ENCODE results near the gene GSE1. TPM values are rescaled to one million over a fixed set of nuclear protein-coding genes. Genes with fewer than 3 reads are reported as not detected.

Gene GSE1
- total and polyA plus RNA-seq, 9 of the 15 experiments (the other 6 are each of a cell fraction or from before 2014, with no cell fraction given) = 12.2 to 244 (median 57.9) TPM

- no peak for TF ChIP-seq MGA (IDR thresholded peaks at IDR 0.05)
- TF ChIP-seq XRCC4 (IDR thresholded peaks at IDR 0.05; ENCODE audit: extremely low read depth, insufficient read depth, insufficient read length) = no peak
- TF ChIP-seq ZNF561 (CRISPR knock-in tag; conservative IDR thresholded peaks at IDR 0.05) = no peak
- no peak for TF ChIP-seq RNF219 (CRISPR knock-in tag; IDR thresholded peaks at IDR 0.05)
- no peak for TF ChIP-seq THRA (IDR thresholded peaks at IDR 0.05)
- peak; percentile 79 for TF ChIP-seq VEZF1 (CRISPR knock-in tag; IDR thresholded peaks at IDR 0.05)
- no peak; the same call in 1 of the 2 replicates for TF ChIP-seq ZBTB33 (CRISPR knock-in tag; IDR thresholded peaks at IDR 0.05)
Measured at GRCh38 chr16:85569615-85570212, 43.4 kb upstream of the GSE1 start (continued).
